SK-N-SH (cell line): Measurements from ENCODE around the gene LLGL2. TPM values are rescaled to one million over a fixed set of nuclear protein-coding genes. Genes with fewer than 3 reads are reported as not detected.
"Not testable (repeated sequence)": the region's sequence is repeated elsewhere in the genome, so short reads cannot be mapped to it uniquely, and the experiment has no call there.

Source experiments
- CTCF ChIA-PET: fragments of 300-600, 350-600 bp; formaldehyde crosslinking; extraction: SDS; loops from one replicate; lab custom pipeline; 2021; lab: Yijun Ruan, JAX
- POLR2A ChIA-PET: fragments of 350-600 bp; sonication (Branson Sonifier 250); formaldehyde crosslinking; extraction: SDS; loops from one replicate; lab custom pipeline; 2020; ENCODE audit warnings: antibody characterized with exemption, inconsistent platforms; lab: Yijun Ruan, JAX
- DNase-seq: peaks from one replicate; pipeline ENCODE4 v3.0.0; 2012
- H2AFZ ChIP-seq: fragments of 200-600 bp; sonication (generic); 2 replicates; pipeline ENCODE4 v1.8.1; 2016; ENCODE audit warnings: antibody characterized with exemption, mild to moderate bottlenecking, low read depth
- H3F3A ChIP-seq: fragments of 200-600 bp; sonication (generic); replicated peaks from 2 replicates; pipeline ENCODE3; 2016; ENCODE audit warnings: antibody characterized with exemption, mild to moderate bottlenecking; ENCODE audit not compliant: insufficient read depth
- H3K27ac ChIP-seq, 2 experiments: fragments of 200-500 bp in 1 of 2; fragments of 200-600 bp in 1 of 2; sonication (Bioruptor generic) in 1 of 2; sonication (generic), shearing (Covaris generic) in 1 of 2; 2 replicates each; pipeline versions ENCODE4 v1.5.1 to v1.6.1; 2014 to 2016; ENCODE audit warnings: low read depth in 2 of 2, inconsistent platforms in 1 of 2, low read length in 1 of 2, mild to moderate bottlenecking in 1 of 2, mixed read lengths in 1 of 2
- H3K27me3 ChIP-seq: fragments of 200-600 bp; sonication (generic), shearing (Covaris generic); 2 replicates; pipeline ENCODE4 v1.6.1; 2016; ENCODE audit warnings: mixed run types; ENCODE audit not compliant: insufficient read depth
- H3K36me3 ChIP-seq, 2 experiments: fragments of 200-500 bp in 1 of 2; fragments of 200-600 bp in 1 of 2; sonication (Bioruptor generic) in 1 of 2; sonication (generic) in 1 of 2; replicated peaks in 1 of 2; 2 replicates each; pipeline versions ENCODE3 to v1.5.1; 2014 to 2016; ENCODE audit warnings: low read length in 1 of 2, mild to moderate bottlenecking in 1 of 2; ENCODE audit not compliant: insufficient read depth in 2 of 2, control insufficient read depth in 1 of 2
- H3K4me1 ChIP-seq, 2 experiments: fragments of 200-500 bp in 1 of 2; fragments of 200-600 bp in 1 of 2; sonication (Bioruptor generic) in 1 of 2; sonication (generic), shearing (Covaris generic) in 1 of 2; 2 replicates each; pipeline versions ENCODE4 v1.5.1 to v1.6.1; 2014 to 2016; ENCODE audit warnings: low read depth in 1 of 2, low read length in 1 of 2, mixed run types in 1 of 2; ENCODE audit not compliant: insufficient read depth in 2 of 2, control insufficient read depth in 1 of 2
- H3K4me2 ChIP-seq: fragments of 200-600 bp; sonication (generic), shearing (Covaris generic); 2 replicates; pipeline ENCODE4 v1.6.1; 2017; ENCODE audit warnings: mixed run types
- H3K4me3 ChIP-seq, 2 experiments: fragments of 200-500 bp in 1 of 2; fragments of 200-600 bp in 1 of 2; sonication (Bioruptor generic) in 1 of 2; sonication (generic), shearing (Covaris generic) in 1 of 2; 2 replicates each; pipeline versions ENCODE4 v1.5.1 to v1.8.1; 2014 to 2016; ENCODE audit warnings: low read depth in 2 of 2, inconsistent platforms in 1 of 2, low read length in 1 of 2, mild to moderate bottlenecking in 1 of 2, mixed read lengths in 1 of 2, moderate library complexity in 1 of 2
- H3K79me2 ChIP-seq: fragments of 200-600 bp; sonication (generic); 2 replicates; pipeline ENCODE4 v1.8.1; 2017; ENCODE audit warnings: mild to moderate bottlenecking; ENCODE audit not compliant: insufficient read depth
- H3K9ac ChIP-seq: fragments of 200-600 bp; sonication (generic); 2 replicates; pipeline ENCODE4 v1.6.1; 2017; ENCODE audit warnings: mixed run types
- H3K9me2 ChIP-seq: fragments of 200-600 bp; sonication (generic); 2 replicates; pipeline ENCODE4 v1.6.1; 2017; ENCODE audit warnings: mixed run types
- H3K9me3 ChIP-seq: fragments of 200-600 bp; sonication (generic); 2 replicates; pipeline ENCODE4 v1.6.1; 2017; ENCODE audit warnings: mixed run types, mild to moderate bottlenecking, moderate library complexity
- H4K20me1 ChIP-seq: fragments of 200-600 bp; sonication (generic); 2 replicates; pipeline ENCODE4 v1.6.1; 2017; ENCODE audit warnings: mild to moderate bottlenecking, mixed run types; ENCODE audit not compliant: insufficient read depth
- CHD2 ChIP-seq: fragments of 150-350 bp; IDR thresholded peaks from 2 replicates; pipeline ENCODE4 v1.6.1; 2018; ENCODE audit warnings: low read length; ENCODE audit not compliant: partially characterized antibody
- ELF1 ChIP-seq: IDR thresholded peaks from 2 replicates; pipeline ENCODE4 v1.4.0; 2012
- EZH2phosphoT487 ChIP-seq: fragments of 200-600 bp; sonication (generic); IDR thresholded peaks from 2 replicates; pipeline ENCODE4 v1.6.1; 2017; ENCODE audit warnings: low read depth, mixed run types, mild to moderate bottlenecking, antibody characterized with exemption, moderate library complexity, borderline replicate concordance
- FOXM1 ChIP-seq: IDR thresholded peaks from 2 replicates; pipeline ENCODE4 v1.4.0; 2012; ENCODE audit warnings: low read depth, mild to moderate bottlenecking
- GABPA ChIP-seq: IDR thresholded peaks from 2 replicates; pipeline ENCODE4 v1.4.0; 2012; ENCODE audit warnings: low read depth, mild to moderate bottlenecking
- JUND ChIP-seq: IDR thresholded peaks from 2 replicates; pipeline ENCODE4 v1.4.0; 2012
- POLR2AphosphoS5 ChIP-seq: IDR thresholded peaks from 2 replicates; pipeline ENCODE4 v1.6.1; 2012; ENCODE audit warnings: low read depth, low read length
- SIN3A ChIP-seq: IDR thresholded peaks from 2 replicates; pipeline ENCODE4 v1.6.1; 2012; ENCODE audit warnings: low read depth, mild to moderate bottlenecking, low read length, moderate library complexity, borderline replicate concordance
- WGBS: methylation state at CpG from one replicate; pipeline ENCODE4 v1.1.6; 2017; ENCODE audit warnings: low lambda C conversion rate; 5-methylcytosine and 5-hydroxymethylcytosine counted together
- polyA plus RNA-seq, 3 experiments: library from polyadenylated mRNA; depleted of rRNA; stranded (reverse); fragments of >200 nt; gene quantifications; 2 replicates each; pipeline ENCODE4 v1.2.3, GENCODE V29; 2012
- TF ChIP-seq, protein P1 (sequence below): IDR thresholded peaks from 2 replicates; pipeline ENCODE4 v1.6.1; 2012; ENCODE audit warnings: mild to moderate bottlenecking, low read depth, low read length, moderate library complexity
- TF ChIP-seq, protein P2 (sequence below): IDR thresholded peaks from 2 replicates; pipeline ENCODE4 v1.4.0; 2012; ENCODE audit warnings: low read depth, borderline replicate concordance

Gene LLGL2
- polyA plus RNA-seq, 1 of the 3 experiments (the other 2 are of a cell fraction), result 6.7 TPM

DNA sequence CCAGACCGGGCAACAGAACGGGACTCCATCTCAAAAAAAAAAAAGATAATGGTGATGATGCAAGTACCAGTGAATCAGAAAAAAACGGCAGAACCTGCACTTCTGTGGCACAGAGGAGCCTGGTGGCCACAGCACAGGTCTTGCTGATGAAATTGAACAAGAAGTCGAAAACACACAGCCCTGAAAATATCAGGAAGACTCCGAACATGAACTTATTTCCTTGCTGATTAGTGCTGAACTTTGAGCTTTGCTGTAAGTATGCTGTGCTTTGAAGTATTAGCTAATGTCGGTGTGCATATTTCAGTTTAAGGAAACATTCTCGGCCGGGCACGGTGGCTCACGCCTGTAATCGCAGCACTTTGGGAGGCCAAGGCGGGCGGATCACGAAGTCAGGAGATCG is 51.2 kb downstream of the LLGL2 start:
- POLR2A ChIA-PET, result no interaction called here
- H2AFZ ChIP-seq, result no peak overlapping the region
- H3K9me2 ChIP-seq, result no peaks in the 10 kb centered on the region
- H3K4me2 ChIP-seq, result no peak overlapping the region
- no peaks in the 10 kb centered on the region for H3K27me3 ChIP-seq
- no peak overlapping the region for H3K9ac ChIP-seq
- no peak for DNase-seq
- H3K4me3 ChIP-seq, result no peak overlapping the region
- H3K4me1 ChIP-seq, result no peaks in the 10 kb centered on the region
- no peak for TF ChIP-seq SIN3A
- TF ChIP-seq, protein P1, sequence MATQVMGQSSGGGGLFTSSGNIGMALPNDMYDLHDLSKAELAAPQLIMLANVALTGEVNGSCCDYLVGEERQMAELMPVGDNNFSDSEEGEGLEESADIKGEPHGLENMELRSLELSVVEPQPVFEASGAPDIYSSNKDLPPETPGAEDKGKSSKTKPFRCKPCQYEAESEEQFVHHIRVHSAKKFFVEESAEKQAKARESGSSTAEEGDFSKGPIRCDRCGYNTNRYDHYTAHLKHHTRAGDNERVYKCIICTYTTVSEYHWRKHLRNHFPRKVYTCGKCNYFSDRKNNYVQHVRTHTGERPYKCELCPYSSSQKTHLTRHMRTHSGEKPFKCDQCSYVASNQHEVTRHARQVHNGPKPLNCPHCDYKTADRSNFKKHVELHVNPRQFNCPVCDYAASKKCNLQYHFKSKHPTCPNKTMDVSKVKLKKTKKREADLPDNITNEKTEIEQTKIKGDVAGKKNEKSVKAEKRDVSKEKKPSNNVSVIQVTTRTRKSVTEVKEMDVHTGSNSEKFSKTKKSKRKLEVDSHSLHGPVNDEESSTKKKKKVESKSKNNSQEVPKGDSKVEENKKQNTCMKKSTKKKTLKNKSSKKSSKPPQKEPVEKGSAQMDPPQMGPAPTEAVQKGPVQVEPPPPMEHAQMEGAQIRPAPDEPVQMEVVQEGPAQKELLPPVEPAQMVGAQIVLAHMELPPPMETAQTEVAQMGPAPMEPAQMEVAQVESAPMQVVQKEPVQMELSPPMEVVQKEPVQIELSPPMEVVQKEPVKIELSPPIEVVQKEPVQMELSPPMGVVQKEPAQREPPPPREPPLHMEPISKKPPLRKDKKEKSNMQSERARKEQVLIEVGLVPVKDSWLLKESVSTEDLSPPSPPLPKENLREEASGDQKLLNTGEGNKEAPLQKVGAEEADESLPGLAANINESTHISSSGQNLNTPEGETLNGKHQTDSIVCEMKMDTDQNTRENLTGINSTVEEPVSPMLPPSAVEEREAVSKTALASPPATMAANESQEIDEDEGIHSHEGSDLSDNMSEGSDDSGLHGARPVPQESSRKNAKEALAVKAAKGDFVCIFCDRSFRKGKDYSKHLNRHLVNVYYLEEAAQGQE, result no peak
- TF ChIP-seq CHD2, result no peak
- TF ChIP-seq, protein P2, sequence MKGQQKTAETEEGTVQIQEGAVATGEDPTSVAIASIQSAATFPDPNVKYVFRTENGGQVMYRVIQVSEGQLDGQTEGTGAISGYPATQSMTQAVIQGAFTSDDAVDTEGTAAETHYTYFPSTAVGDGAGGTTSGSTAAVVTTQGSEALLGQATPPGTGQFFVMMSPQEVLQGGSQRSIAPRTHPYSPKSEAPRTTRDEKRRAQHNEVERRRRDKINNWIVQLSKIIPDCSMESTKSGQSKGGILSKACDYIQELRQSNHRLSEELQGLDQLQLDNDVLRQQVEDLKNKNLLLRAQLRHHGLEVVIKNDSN, result no peak
- no peak for TF ChIP-seq GABPA
- TF ChIP-seq ELF1, result no peak
- TF ChIP-seq JUND, result no peak
- no peak for TF ChIP-seq POLR2AphosphoS5
- TF ChIP-seq EZH2phosphoT487, result no peak
- TF ChIP-seq FOXM1, result no peak
- H3K79me2 ChIP-seq, result no peaks in the 10 kb centered on the region
- H3F3A ChIP-seq, result no peaks in the 10 kb centered on the region
- CTCF ChIA-PET, result interaction anchor here (0.6 to 2.2 kb wide), 2 partner anchors 24 to 56 kb away, joined by 4 to 7 read pairs; partner anchors contain the start of gene SMIM5
- no peaks in the 10 kb centered on the region for H4K20me1 ChIP-seq
- 80% methylated on average over 15 of the region's 15 CpGs for WGBS
- no peak overlapping the region for H3K27ac ChIP-seq
- H3K36me3 ChIP-seq, result no peaks in the 10 kb centered on the region
- no peaks in the 10 kb centered on the region for H3K9me3 ChIP-seq

DNA sequence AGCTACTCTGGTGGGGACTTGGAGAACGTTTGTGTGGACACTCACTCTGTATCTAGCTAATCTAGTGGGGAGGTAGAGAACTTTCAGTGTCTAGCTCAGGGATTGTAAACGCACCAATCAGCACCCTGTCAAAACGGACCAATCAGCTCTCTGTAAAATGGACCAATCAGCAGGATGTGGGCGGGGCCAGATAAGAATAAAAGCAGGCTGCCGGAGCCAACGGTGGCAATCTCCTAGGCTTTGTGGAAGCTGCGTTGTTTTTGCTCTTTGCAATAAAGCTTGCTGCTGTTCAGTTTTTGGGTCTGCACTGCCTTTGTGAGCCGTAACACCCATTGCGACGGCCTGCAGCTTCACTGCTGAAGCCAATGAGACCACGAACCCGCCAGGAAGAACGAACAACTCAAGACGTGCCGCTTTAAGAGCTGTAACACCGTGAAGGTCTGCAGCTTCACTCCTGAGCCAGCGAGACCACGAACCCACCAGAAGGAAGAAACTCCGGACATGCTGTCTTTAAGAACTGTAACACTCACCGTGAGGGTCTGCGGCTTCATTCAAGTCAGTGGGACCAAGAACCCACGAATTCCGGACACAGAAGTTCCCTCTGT is 55.7 kb downstream of the LLGL2 start:
- not testable (repeated sequence) for H3K4me1 ChIP-seq, DNase-seq, H3K4me2 ChIP-seq, H3K4me3 ChIP-seq, H3K9me2 ChIP-seq, H3K79me2 ChIP-seq, H3K9me3 ChIP-seq, H3F3A ChIP-seq, H2AFZ ChIP-seq, H3K36me3 ChIP-seq, H3K9ac ChIP-seq, H3K27me3 ChIP-seq, H4K20me1 ChIP-seq, H3K27ac ChIP-seq
- ChIA-PET POLR2A (interaction anchor here (0.7 kb wide), 1 partner anchor 359 kb away, joined by 3 read pairs; the partner anchor contains the start of gene FBF1), CTCF (interaction anchor here (0.6 to 1.1 kb wide), 5 partner anchors 20 to 168 kb away, joined by 3 to 5 read pairs (median 3); partner anchors contain the start of genes SMIM5 and TMEM94)
- WGBS, result 79% methylated on average over 23 of the region's 23 CpGs

DNA sequence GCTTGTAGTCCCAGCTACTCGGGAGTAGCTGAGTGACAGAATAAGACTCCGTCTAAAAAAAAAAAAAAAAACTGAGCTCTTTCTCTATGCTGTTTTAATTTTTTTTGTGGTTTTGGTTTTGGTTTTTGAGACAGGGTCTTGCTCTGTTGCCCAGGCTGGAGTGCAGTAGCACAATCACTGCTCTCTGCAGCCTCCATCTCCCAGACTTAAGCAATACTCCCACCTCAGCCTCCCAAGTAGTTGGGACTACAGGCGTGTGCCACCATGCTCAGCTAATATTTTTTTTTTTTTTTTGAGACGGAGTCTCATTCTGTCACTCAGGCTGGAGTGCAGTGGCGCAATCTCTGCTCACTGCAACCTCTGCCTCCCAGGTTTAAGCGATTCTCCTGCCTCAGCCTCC is 57.7 kb downstream of the LLGL2 start:
- H3K9me3 ChIP-seq, H3K4me1 ChIP-seq, H3K9ac ChIP-seq, H3K4me2 ChIP-seq, H3K79me2 ChIP-seq, DNase-seq, H3F3A ChIP-seq, H3K9me2 ChIP-seq, H4K20me1 ChIP-seq, H3K36me3 ChIP-seq, H3K4me3 ChIP-seq, H3K27ac ChIP-seq, H3K27me3 ChIP-seq, H2AFZ ChIP-seq: not testable (repeated sequence)
- ChIA-PET CTCF (interaction anchor here (1.0 to 3.5 kb wide), 3 partner anchors 50 to 167 kb away, joined by 3 to 17 read pairs (median 7); partner anchors contain the start of gene SMIM5), POLR2A (interaction anchor here (0.6 kb wide), 1 partner anchor 786 kb away, joined by 5 read pairs; no protein-coding TSS in a partner anchor)
- 81% methylated on average over 6 of the region's 6 CpGs for WGBS
